Measurements from ENCODE around the gene TJP2. TPM values are rescaled to one million over a fixed set of nuclear protein-coding genes. Genes with fewer than 3 reads are reported as not detected.

Gene TJP2
- total and polyA plus RNA-seq, 10 of the 15 experiments (the other 5 are each of a cell fraction or from before 2014, with no cell fraction given): 6.4 to 59.9 (median 29.7) TPM

GRCh38 chr9:69253057-69253456, 79.0 kb downstream of the TJP2 start:
- no TSS peak for BruUV-seq (replicated peaks)

GRCh38 chr9:69254223-69254622, 80.1 kb downstream of the TJP2 start:
- Histone ChIP-seq H3K36me3 (ENCODE audit: control insufficient read depth in 2 of 2, insufficient read depth in 2 of 2, low read length in 1 of 2) (peaks cover 11 to 12% of the 10 kb centered on the region in 2 experiments), H3K27ac (ENCODE audit: control insufficient read depth, insufficient read depth) (no peak overlapping the region), H4K20me1 (ENCODE audit: control insufficient read depth, insufficient read depth) (no peaks in the 10 kb centered on the region), H3K4me2 (ENCODE audit: control insufficient read depth, insufficient read depth) (no peak overlapping the region), H2AFZ (ENCODE audit: control insufficient read depth, low read depth, low read length) (no peak overlapping the region), H3K9ac (ENCODE audit: control insufficient read depth, insufficient read depth, low read length) (no peak overlapping the region), H3K4me3 (no peak overlapping the region), H3K9me3 (replicated peaks; ENCODE audit: control insufficient read depth, insufficient read depth, low read length) (no peaks in the 10 kb centered on the region), H3K4me1 (ENCODE audit: control insufficient read depth, insufficient read depth, low read length) (no peaks in the 10 kb centered on the region), H3K27me3 (replicated peaks in 1 of 2; ENCODE audit: control insufficient read depth in 2 of 2, insufficient read depth in 2 of 2, low read length in 1 of 2) (no peaks in the 10 kb centered on the region), H3K79me2 (ENCODE audit: control insufficient read depth, insufficient read depth, low read length) (no peaks in the 10 kb centered on the region)
- FAIRE-seq (no peak), ATAC-seq (no peak), DNase-seq (ENCODE audit: low read depth, low spot score) (no peak)
- in situ Hi-C loops (cut with MboI) (no loop called here), intact Hi-C loops (cut with micrococcal nuclease; ENCODE audit: unreplicated experiment) (no loop called here)
- no TSS peak for BruUV-seq (replicated peaks)
- CTCF ChIA-PET: interaction anchor here (1.7 kb wide), 1 partner anchor 17 kb away, joined by 4 read pairs; no protein-coding TSS in a partner anchor
- RAD21 ChIA-PET (ENCODE audit: unreplicated experiment): no interaction called here
- SMC1A ChIA-PET (ENCODE audit: uncharacterized antibody, unreplicated experiment): no interaction called here
- 97% methylated on average over 11 of the region's 11 CpGs for WGBS (ENCODE audit: insufficient coverage, insufficient replicate concordance, low lambda C conversion rate, missing lambda C conversion rate)
- POLR2A ChIA-PET: interaction anchor here (0.6 kb wide), 1 partner anchor 839 kb away, joined by 4 read pairs; no protein-coding TSS in a partner anchor
- no peak for TF ChIP-seq SMARCA5 (IDR thresholded peaks at IDR 0.05)
- no peak for TF ChIP-seq HSF1 (IDR thresholded peaks at IDR 0.05; ENCODE audit: low read depth, low read length)
- TF ChIP-seq SP1 (IDR thresholded peaks at IDR 0.05; ENCODE audit: low read depth, low read length): no peak
- no peak for TF ChIP-seq POU2F2 (IDR thresholded peaks at IDR 0.05; ENCODE audit: borderline replicate concordance, low read depth, low read length)
- TF ChIP-seq NKRF (conservative IDR thresholded peaks at IDR 0.05): no peak
- TF ChIP-seq ZNF217 (IDR thresholded peaks at IDR 0.05): no peak
- TF ChIP-seq RAD21 (IDR thresholded peaks at IDR 0.05; ENCODE audit: insufficient read depth, low read depth, low read length): no peak
- TF ChIP-seq CEBPZ (IDR thresholded peaks at IDR 0.05; ENCODE audit: low read depth, low read length): no peak
- no peak for TF ChIP-seq TCF3 (IDR thresholded peaks at IDR 0.05; ENCODE audit: borderline replicate concordance, insufficient read depth, low read depth, low read length)
- no peak for TF ChIP-seq CREB1 (IDR thresholded peaks at IDR 0.05; ENCODE audit: low read depth)
- no peak for TF ChIP-seq RAD51 (IDR thresholded peaks at IDR 0.05)

More at GRCh38 chr9:69253057-69253456, 79.0 kb downstream of the TJP2 start:
- POLR2A ChIA-PET: no interaction called here
- Histone ChIP-seq H4K20me1 (ENCODE audit: control insufficient read depth, insufficient read depth) (no peaks in the 10 kb centered on the region), H3K4me3 (no peak overlapping the region), H3K36me3 (ENCODE audit: control insufficient read depth in 2 of 2, insufficient read depth in 2 of 2, low read length in 1 of 2) (peaks cover 12 to 15% of the 10 kb centered on the region in 2 experiments), H2AFZ (ENCODE audit: control insufficient read depth, low read depth, low read length) (no peak overlapping the region), H3K4me1 (ENCODE audit: control insufficient read depth, insufficient read depth, low read length) (no peaks in the 10 kb centered on the region), H3K27me3 (replicated peaks in 1 of 2; ENCODE audit: control insufficient read depth in 2 of 2, insufficient read depth in 2 of 2, low read length in 1 of 2) (no peaks in the 10 kb centered on the region), H3K27ac (ENCODE audit: control insufficient read depth, insufficient read depth) (no peak overlapping the region), H3K9ac (ENCODE audit: control insufficient read depth, insufficient read depth, low read length) (no peak overlapping the region), H3K9me3 (replicated peaks; ENCODE audit: control insufficient read depth, insufficient read depth, low read length) (no peaks in the 10 kb centered on the region), H3K79me2 (ENCODE audit: control insufficient read depth, insufficient read depth, low read length) (no peaks in the 10 kb centered on the region), H3K4me2 (ENCODE audit: control insufficient read depth, insufficient read depth) (no peak overlapping the region)
- no peak for FAIRE-seq
- in situ Hi-C loops (cut with MboI): no loop called here
- WGBS (ENCODE audit: insufficient coverage, insufficient replicate concordance, low lambda C conversion rate, missing lambda C conversion rate): 93% methylated on average over 4 of the region's 4 CpGs
- SMC1A ChIA-PET (ENCODE audit: uncharacterized antibody, unreplicated experiment): no interaction called here
- CTCF ChIA-PET: no interaction called here
- intact Hi-C loops (cut with micrococcal nuclease; ENCODE audit: unreplicated experiment): no loop called here
- no peak for TF ChIP-seq ESRRA (IDR thresholded peaks at IDR 0.05; ENCODE audit: low read length)
- no peak for TF ChIP-seq RBBP5 (conservative IDR thresholded peaks at IDR 0.05)
- no peak for ATAC-seq
- DNase-seq (ENCODE audit: low read depth, low spot score): no peak
- RAD21 ChIA-PET (ENCODE audit: unreplicated experiment): no interaction called here

All from GM12878 (cell line).